Measurements from ENCODE around the gene SYTL3. TPM values are rescaled to one million over a fixed set of nuclear protein-coding genes. Genes with fewer than 3 reads are reported as not detected.
"Not testable (repeated sequence)": the region's sequence is repeated elsewhere in the genome, so short reads cannot be mapped to it uniquely, and the experiment has no call there.

Gene SYTL3
- total RNA-seq, 1 donor: 2.2 TPM

DNA sequence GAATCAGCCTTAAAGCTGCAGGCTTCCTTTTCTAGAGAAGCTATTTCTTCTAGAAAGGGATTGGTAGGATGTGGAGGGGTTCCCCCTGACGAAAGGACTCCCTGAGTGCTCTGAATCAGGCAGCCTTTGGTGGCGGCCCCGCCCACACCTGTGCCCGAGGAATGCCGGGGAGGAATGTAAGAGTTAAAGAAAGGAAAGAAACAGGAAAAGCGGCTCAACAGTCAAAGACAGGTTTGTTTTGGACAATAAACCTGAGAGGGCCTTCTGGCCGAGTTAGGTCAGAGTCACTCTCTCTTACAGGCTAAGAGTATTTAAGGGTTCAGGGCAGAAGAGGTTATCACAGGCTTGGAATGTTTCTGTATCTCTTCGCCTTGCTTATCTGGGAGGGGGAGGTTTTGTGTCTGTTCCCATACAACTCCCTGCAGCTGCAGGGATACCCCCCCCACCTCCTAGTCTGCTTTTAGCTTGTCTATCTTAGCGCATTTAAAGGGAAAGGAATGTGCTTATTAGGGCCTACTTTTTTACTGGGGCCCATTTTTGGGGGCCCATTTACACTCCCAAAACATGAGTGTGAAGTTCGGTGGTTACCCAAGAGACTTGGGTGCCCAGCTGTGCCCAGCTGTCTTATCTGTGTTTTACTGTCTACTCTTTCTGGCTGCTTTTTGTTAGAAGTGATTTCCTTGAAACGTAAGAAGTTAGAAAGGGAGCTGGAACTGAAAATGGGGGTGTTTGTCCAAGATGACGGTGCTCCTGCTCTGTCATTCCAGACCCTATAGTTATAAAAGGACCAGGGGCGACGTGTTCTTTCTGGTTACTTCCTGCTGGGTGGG is 38.1 kb upstream of the SYTL3 start:
- Histone ChIP-seq H3K36me3 (ENCODE audit: insufficient read depth, low read length) (peaks cover 53% of the 10 kb centered on the region), H3K27ac (ENCODE audit: low read depth, low read length) (no peak overlapping the region), H2AFZ (ENCODE audit: low read length) (no peak overlapping the region), H4K20me1 (ENCODE audit: insufficient read depth, low read length) (no peaks in the 10 kb centered on the region), H3K4me1 (ENCODE audit: insufficient read depth, low read length) (no peaks in the 10 kb centered on the region), H3K27me3 (ENCODE audit: insufficient read depth, low read length) (no peaks in the 10 kb centered on the region), H3K4me3 (ENCODE audit: insufficient read depth, low read length) (no peak overlapping the region), H3K4me2 (ENCODE audit: insufficient read depth, low read length) (no peak overlapping the region), H3K9me3 (ENCODE audit: low read depth, low read length) (no peaks in the 10 kb centered on the region), H3K79me2 (ENCODE audit: insufficient read depth, low read length) (no peaks in the 10 kb centered on the region)
- TF ChIP-seq, protein P1, sequence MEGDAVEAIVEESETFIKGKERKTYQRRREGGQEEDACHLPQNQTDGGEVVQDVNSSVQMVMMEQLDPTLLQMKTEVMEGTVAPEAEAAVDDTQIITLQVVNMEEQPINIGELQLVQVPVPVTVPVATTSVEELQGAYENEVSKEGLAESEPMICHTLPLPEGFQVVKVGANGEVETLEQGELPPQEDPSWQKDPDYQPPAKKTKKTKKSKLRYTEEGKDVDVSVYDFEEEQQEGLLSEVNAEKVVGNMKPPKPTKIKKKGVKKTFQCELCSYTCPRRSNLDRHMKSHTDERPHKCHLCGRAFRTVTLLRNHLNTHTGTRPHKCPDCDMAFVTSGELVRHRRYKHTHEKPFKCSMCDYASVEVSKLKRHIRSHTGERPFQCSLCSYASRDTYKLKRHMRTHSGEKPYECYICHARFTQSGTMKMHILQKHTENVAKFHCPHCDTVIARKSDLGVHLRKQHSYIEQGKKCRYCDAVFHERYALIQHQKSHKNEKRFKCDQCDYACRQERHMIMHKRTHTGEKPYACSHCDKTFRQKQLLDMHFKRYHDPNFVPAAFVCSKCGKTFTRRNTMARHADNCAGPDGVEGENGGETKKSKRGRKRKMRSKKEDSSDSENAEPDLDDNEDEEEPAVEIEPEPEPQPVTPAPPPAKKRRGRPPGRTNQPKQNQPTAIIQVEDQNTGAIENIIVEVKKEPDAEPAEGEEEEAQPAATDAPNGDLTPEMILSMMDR (IDR thresholded peaks at IDR 0.05; ENCODE audit: extremely low read depth, low read depth, low read length): no peak
- DNase-seq (ENCODE audit: insufficient read length, low spot score, missing footprints): no peak

DNA sequence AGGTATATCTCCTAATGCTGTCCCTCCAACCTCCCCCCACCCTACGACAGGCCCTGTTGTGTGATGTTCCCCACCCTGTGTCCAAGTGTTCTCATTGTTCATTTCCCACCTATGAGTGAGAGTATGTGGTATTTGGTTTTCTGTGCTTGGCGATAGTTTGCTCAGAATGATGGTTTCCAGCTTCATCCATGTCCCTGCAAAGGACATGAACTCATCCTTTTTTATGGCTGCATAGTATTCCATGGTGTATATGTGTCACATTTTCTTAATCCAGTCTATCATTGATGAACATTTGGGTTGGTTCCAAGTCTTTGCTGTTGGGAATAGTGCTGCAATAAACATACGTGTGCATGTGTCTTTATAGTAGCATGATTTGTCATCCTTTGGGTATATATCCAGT is 35.2 kb upstream of the SYTL3 start:
- not testable (repeated sequence) for H3K4me3 ChIP-seq (ENCODE audit: insufficient read depth, low read length); H3K27ac ChIP-seq (ENCODE audit: low read depth, low read length); H3K27me3 ChIP-seq (ENCODE audit: insufficient read depth, low read length); H2AFZ ChIP-seq (ENCODE audit: low read length); H3K9me3 ChIP-seq (ENCODE audit: low read depth, low read length); H3K4me2 ChIP-seq (ENCODE audit: insufficient read depth, low read length); DNase-seq (ENCODE audit: insufficient read length, low spot score, missing footprints); H3K4me1 ChIP-seq (ENCODE audit: insufficient read depth, low read length); H4K20me1 ChIP-seq (ENCODE audit: insufficient read depth, low read length); H3K79me2 ChIP-seq (ENCODE audit: insufficient read depth, low read length)
- H3K36me3 ChIP-seq (ENCODE audit: insufficient read depth, low read length): peaks cover 32% of the 10 kb centered on the region

DNA sequence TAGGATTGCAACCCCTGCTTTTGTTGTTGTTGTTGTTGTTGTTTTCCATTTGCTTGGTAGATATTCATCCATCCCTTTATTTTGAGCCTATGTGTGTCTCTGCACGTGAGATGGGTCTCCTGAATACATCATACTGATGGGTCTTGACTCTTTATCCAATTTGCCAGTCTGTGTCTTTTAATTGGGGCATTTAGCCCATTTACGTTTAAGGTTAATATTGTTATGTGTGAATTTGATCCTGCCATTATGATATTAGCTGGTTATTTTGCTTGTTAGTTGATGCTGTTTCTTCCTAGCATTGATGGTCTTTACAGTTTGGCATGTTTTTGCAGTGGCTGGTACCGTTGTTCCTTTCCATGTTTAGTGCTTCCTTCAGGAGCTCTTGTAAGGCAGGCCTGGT is 31.6 kb upstream of the SYTL3 start:
- not testable (repeated sequence) for H3K4me2 ChIP-seq (ENCODE audit: insufficient read depth, low read length); H3K9me3 ChIP-seq (ENCODE audit: low read depth, low read length)
- peaks cover 30% of the 10 kb centered on the region for H3K36me3 ChIP-seq (ENCODE audit: insufficient read depth, low read length)

DNA sequence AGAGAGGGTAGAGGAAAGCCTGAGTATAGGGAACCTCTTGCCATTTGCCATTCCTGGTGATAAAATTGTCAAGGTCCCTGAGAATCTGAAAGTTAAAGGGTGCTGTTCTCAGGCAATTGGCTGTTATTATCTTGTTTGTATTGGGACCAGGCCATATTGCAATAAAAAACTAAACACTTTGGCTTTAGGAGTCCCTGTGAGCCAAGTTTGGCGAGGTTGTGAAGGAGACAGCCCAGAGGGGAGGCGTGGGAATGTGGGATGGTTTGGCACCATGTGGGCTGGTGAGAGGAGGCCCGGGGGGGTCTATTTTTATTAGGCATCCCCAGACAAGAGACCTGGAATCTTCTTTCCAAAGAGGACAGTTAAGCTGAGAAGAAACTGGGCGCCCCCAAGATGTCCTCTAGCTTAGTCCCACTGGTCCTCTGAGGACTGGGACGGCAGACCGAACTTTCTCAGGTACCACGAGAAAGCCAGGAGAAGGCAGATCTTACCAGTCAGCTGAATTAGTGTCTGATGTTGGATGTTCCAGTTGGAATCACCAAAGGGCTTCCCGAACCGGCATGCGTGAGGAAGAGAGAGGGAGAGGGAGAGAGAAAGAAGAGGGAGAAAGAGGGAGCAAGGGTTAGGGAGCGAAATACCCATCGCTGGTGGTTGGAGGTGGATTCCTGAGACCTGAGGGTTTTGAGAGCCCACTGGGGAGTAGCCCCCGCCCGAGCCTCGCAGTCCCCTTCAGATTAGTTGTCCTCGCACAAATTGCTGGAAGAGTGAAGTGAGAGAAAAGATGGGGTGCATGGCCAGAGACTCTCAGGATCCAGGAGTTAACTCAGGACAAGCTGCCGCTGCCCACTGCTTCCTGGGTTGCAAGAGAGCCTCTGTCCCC is 29.7 kb upstream of the SYTL3 start:
- no peaks in the 10 kb centered on the region for H3K4me1 ChIP-seq (ENCODE audit: insufficient read depth, low read length)
- no peak for DNase-seq (ENCODE audit: insufficient read length, low spot score, missing footprints)
- no peak overlapping the region for H2AFZ ChIP-seq (ENCODE audit: low read length)
- H3K27ac ChIP-seq (ENCODE audit: low read depth, low read length): no peak overlapping the region
- peaks cover 2% of the 10 kb centered on the region for H3K79me2 ChIP-seq (ENCODE audit: insufficient read depth, low read length)
- H3K9me3 ChIP-seq (ENCODE audit: low read depth, low read length): no peaks in the 10 kb centered on the region
- H3K27me3 ChIP-seq (ENCODE audit: insufficient read depth, low read length): no peaks in the 10 kb centered on the region
- no peak overlapping the region for H3K4me3 ChIP-seq (ENCODE audit: insufficient read depth, low read length)
- no peak overlapping the region for H3K4me2 ChIP-seq (ENCODE audit: insufficient read depth, low read length)
- H3K36me3 ChIP-seq (ENCODE audit: insufficient read depth, low read length): peaks cover 28% of the 10 kb centered on the region
- TF ChIP-seq, protein P1 (IDR thresholded peaks at IDR 0.05; ENCODE audit: extremely low read depth, low read depth, low read length): no peak
- H4K20me1 ChIP-seq (ENCODE audit: insufficient read depth, low read length): no peaks in the 10 kb centered on the region

More for the DNA sequence above, 31.6 kb upstream of the SYTL3 start:
- H3K79me2 ChIP-seq (ENCODE audit: insufficient read depth, low read length); H4K20me1 ChIP-seq (ENCODE audit: insufficient read depth, low read length); DNase-seq (ENCODE audit: insufficient read length, low spot score, missing footprints); H3K27me3 ChIP-seq (ENCODE audit: insufficient read depth, low read length); H3K27ac ChIP-seq (ENCODE audit: low read depth, low read length); H2AFZ ChIP-seq (ENCODE audit: low read length); H3K4me1 ChIP-seq (ENCODE audit: insufficient read depth, low read length); H3K4me3 ChIP-seq (ENCODE audit: insufficient read depth, low read length): not testable (repeated sequence)
